ENCODE data around the gene SLC9A9.

GRCh38 chr3:143650120-143650519 is 198.1 kb downstream of the SLC9A9 start:
- no peak for TF ChIP-seq POLR2A (IDR thresholded peaks at IDR 0.05; ENCODE audit: low read depth)
- no peak for TF ChIP-seq CTCF (IDR thresholded peaks at IDR 0.05)

Measured in esophagus muscularis mucosa (tissue), 3 donors.